NCI-H460 (cell line): ENCODE measurements around the gene LMBR1. TPM values are rescaled to one million over a fixed set of nuclear protein-coding genes. Genes with fewer than 3 reads are reported as not detected.
"Not testable (repeated sequence)": the region's sequence is repeated elsewhere in the genome, so short reads cannot be mapped to it uniquely, and the experiment has no call there.

Experiments used
- DNase-seq: peaks from one replicate; pipeline ENCODE4 v3.0.0-alpha.2; 2016; ENCODE audit warnings: low read depth; ENCODE audit errors: extremely low read depth
- total RNA-seq: library from RNA; depleted of rRNA; stranded (reverse); fragments of >200 nt; shearing (Covaris generic); gene quantifications from 2 replicates; pipeline ENCODE4 v1.2.3, GENCODE V29; 2014

The LMBR1 gene
- total RNA-seq, 1 experiment from 2014 or later, result 53.4 TPM

- no peak for DNase-seq
Measured at GRCh38 chr7:156703773-156704482, 189.1 kb downstream of the LMBR1 start.

GRCh38 chr7:156703209-156703608, 189.8 kb downstream of the LMBR1 start:
- no peak for DNase-seq

- no peak for DNase-seq
Measured at GRCh38 chr7:156702399-156702798, 190.6 kb downstream of the LMBR1 start.

GRCh38 chr7:156701787-156702186, 191.2 kb downstream of the LMBR1 start:
- not testable (repeated sequence) for DNase-seq

- not testable (repeated sequence) for DNase-seq
Measured at GRCh38 chr7:156698512-156698911, 194.5 kb downstream of the LMBR1 start.

- DNase-seq, result not testable (repeated sequence)
Measured at GRCh38 chr7:156697283-156697682, 195.7 kb downstream of the LMBR1 start.

GRCh38 chr7:156693627-156694026, 199.4 kb downstream of the LMBR1 start:
- no peak for DNase-seq

GRCh38 chr7:156692849-156693248, 200.1 kb downstream of the LMBR1 start:
- DNase-seq, result no peak

GRCh38 chr7:156691764-156692163, 201.2 kb downstream of the LMBR1 start:
- DNase-seq, result no peak

GRCh38 chr7:156684661-156685060, 208.3 kb downstream of the LMBR1 start:
- no peak for DNase-seq

- DNase-seq, result no peak
Measured at GRCh38 chr7:156684251-156684650, 208.7 kb downstream of the LMBR1 start.

- no peak for DNase-seq
Measured at GRCh38 chr7:156682928-156683327, 210.1 kb downstream of the LMBR1 start.

GRCh38 chr7:156680281-156680680, 212.7 kb downstream of the LMBR1 start:
- no peak for DNase-seq

GRCh38 chr7:156677374-156678054, 215.5 kb downstream of the LMBR1 start:
- no peak for DNase-seq

GRCh38 chr7:156676263-156676662, 216.7 kb downstream of the LMBR1 start:
- DNase-seq, result no peak

GRCh38 chr7:156675721-156676120, 217.3 kb downstream of the LMBR1 start:
- no peak for DNase-seq

GRCh38 chr7:156673902-156674301, 219.1 kb downstream of the LMBR1 start:
- no peak for DNase-seq

- DNase-seq, result no peak
Measured at GRCh38 chr7:156673454-156673853, 219.5 kb downstream of the LMBR1 start.

GRCh38 chr7:156669035-156669828, 223.8 kb downstream of the LMBR1 start:
- DNase-seq, result no peak

- no peak for DNase-seq
Measured at GRCh38 chr7:156668130-156668741, 224.7 kb downstream of the LMBR1 start.

GRCh38 chr7:156667110-156667426, 225.9 kb downstream of the LMBR1 start:
- DNase-seq, result no peak
